Stomach (tissue), 4 donors: ENCODE results near the gene KTI12.

Source experiments
- EP300 ChIP-seq: sonication (generic); formaldehyde crosslinking; IDR thresholded peaks from one replicate; pipeline ENCODE4 v1.6.1; 2017; ENCODE audit warnings: antibody characterized with exemption
- POLR2A ChIP-seq, 4 donors: fragments of 450-650 bp; IDR thresholded peaks; one replicate each; pipeline ENCODE4 v1.6.1; 2016; ENCODE audit warnings: antibody characterized with exemption in 4 of 4, control low read depth in 2 of 4, mild to moderate bottlenecking in 1 of 4, moderate library complexity in 1 of 4
- TF ChIP-seq, protein P1 (sequence below), 7 experiments: fragments of 450-650 bp in 4 of 7; fragments of 200-600 bp in 3 of 7; sonication (generic) in 3 of 7; IDR thresholded peaks; one replicate each; pipeline ENCODE4 v1.5.1; 2016 to 2019; ENCODE audit warnings: antibody characterized with exemption in 7 of 7, control low read depth in 2 of 7, mild to moderate bottlenecking in 1 of 7

DNA sequence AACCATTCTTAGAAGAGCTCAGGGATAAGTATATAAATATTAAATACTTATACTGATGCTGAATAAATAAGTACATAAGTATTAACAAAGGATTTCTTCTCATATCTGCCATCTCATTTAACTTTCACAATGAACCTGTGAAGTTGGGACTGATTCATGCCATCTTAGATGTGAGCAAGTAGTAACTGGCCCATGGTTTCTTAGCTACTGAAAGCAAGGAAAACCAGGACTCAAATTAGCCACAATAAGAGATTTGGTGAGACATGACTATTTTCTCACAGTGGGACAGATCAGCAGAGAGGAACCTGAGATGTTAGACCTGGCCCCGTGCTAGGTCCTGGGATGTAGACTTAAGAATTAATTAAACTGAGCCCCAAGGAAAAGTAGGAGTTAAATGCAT lies 34.9 kb downstream of the KTI12 start:
- TF ChIP-seq, protein P1, sequence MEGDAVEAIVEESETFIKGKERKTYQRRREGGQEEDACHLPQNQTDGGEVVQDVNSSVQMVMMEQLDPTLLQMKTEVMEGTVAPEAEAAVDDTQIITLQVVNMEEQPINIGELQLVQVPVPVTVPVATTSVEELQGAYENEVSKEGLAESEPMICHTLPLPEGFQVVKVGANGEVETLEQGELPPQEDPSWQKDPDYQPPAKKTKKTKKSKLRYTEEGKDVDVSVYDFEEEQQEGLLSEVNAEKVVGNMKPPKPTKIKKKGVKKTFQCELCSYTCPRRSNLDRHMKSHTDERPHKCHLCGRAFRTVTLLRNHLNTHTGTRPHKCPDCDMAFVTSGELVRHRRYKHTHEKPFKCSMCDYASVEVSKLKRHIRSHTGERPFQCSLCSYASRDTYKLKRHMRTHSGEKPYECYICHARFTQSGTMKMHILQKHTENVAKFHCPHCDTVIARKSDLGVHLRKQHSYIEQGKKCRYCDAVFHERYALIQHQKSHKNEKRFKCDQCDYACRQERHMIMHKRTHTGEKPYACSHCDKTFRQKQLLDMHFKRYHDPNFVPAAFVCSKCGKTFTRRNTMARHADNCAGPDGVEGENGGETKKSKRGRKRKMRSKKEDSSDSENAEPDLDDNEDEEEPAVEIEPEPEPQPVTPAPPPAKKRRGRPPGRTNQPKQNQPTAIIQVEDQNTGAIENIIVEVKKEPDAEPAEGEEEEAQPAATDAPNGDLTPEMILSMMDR (IDR thresholded peaks at IDR 0.05): no peak
- TF ChIP-seq POLR2A (IDR thresholded peaks at IDR 0.05) (no peak), EP300 (no peak)
